Endodermal cell (in vitro differentiated cells): ENCODE results near the gene CPZ. TPM values are rescaled to one million over a fixed set of nuclear protein-coding genes. Genes with fewer than 3 reads are reported as not detected.

ENCODE experiments used
- DNase-seq: peaks from one replicate; pipeline ENCODE4 v3.0.0-alpha.2; 2017
- H3K27ac ChIP-seq: 2 replicates; pipeline ENCODE4 v1.5.1; 2013; ENCODE audit warnings: mild to moderate bottlenecking, low read depth, low read length, moderate library complexity
- H3K27me3 ChIP-seq: 2 replicates; pipeline ENCODE4 v1.6.1; 2013; ENCODE audit warnings: mild to moderate bottlenecking, low read length, moderate library complexity; ENCODE audit not compliant: insufficient read depth, control insufficient read depth, poor library complexity, severe bottlenecking
- H3K36me3 ChIP-seq: 2 replicates; pipeline ENCODE4 v1.7.0; 2013; ENCODE audit warnings: mild to moderate bottlenecking, low read length, moderate library complexity; ENCODE audit not compliant: control insufficient read depth, insufficient read depth
- H3K4me1 ChIP-seq: one replicate; pipeline ENCODE4 v1.7.0; 2013; ENCODE audit warnings: low read length; ENCODE audit not compliant: control insufficient read depth, insufficient read depth
- H3K4me3 ChIP-seq: 2 replicates; pipeline ENCODE4 v1.5.1; 2013; ENCODE audit warnings: mild to moderate bottlenecking, low read length, moderate library complexity
- H3K9ac ChIP-seq: 2 replicates; pipeline ENCODE4 v1.6.1; 2013; ENCODE audit warnings: mild to moderate bottlenecking, low read length, moderate library complexity; ENCODE audit not compliant: poor library complexity, severe bottlenecking; ENCODE audit errors: extremely low read depth
- H3K9me3 ChIP-seq: 2 replicates; pipeline ENCODE4 v1.6.1; 2013; ENCODE audit warnings: mild to moderate bottlenecking, low read length, moderate library complexity; ENCODE audit not compliant: control insufficient read depth
- H3K27ac Mint-ChIP-seq: 2 replicates; pipeline ENCODE4 v1.8.0; 2020; ENCODE audit warnings: mixed read lengths
- H3K27me3 Mint-ChIP-seq: 2 replicates; pipeline ENCODE4 v1.8.0; 2021; ENCODE audit warnings: mild to moderate bottlenecking, mixed read lengths; ENCODE audit not compliant: insufficient read depth
- H3K36me3 Mint-ChIP-seq: 2 replicates; pipeline ENCODE4 v1.8.0; 2020; ENCODE audit warnings: low read depth, mixed read lengths
- H3K4me1 Mint-ChIP-seq: 2 replicates; pipeline ENCODE4 v1.8.0; 2020; ENCODE audit warnings: mixed read lengths
- H3K4me3 Mint-ChIP-seq: 2 replicates; pipeline ENCODE4 v1.8.0; 2020; ENCODE audit warnings: mild to moderate bottlenecking, moderate library complexity, mixed read lengths
- H3K9me3 Mint-ChIP-seq: 2 replicates; pipeline ENCODE4 v1.8.0; 2020; ENCODE audit warnings: mild to moderate bottlenecking, mixed read lengths
- CTCF ChIP-seq: fragments of 200-600 bp; sonication (generic); conservative IDR thresholded peaks from 2 replicates; pipeline ENCODE4 v1.5.0; 2021; ENCODE audit warnings: antibody characterized with exemption, mild to moderate bottlenecking
- WGBS, 2 experiments: methylation state at CpG; one replicate each; pipeline versions ENCODE4 v1.1.5 to v1.1.7; 2013; ENCODE audit warnings: missing lambda C conversion rate in 2 of 2, mixed read lengths in 1 of 2; ENCODE audit not compliant: insufficient coverage in 1 of 2, insufficient read length in 1 of 2; 5-methylcytosine and 5-hydroxymethylcytosine counted together
- total RNA-seq, 2 donors: library from RNA; stranded (reverse); fragmentation: NEBNext Ultra II Directional in 1 of 2; extraction: Animal tissue kit (Norgen Biotek cat#: 25700) in 1 of 2; gene quantifications; 2 replicates in 1 of 2; 3 replicates in 1 of 2; pipeline ENCODE4 v1.2.1, GENCODE V29; 2021

Gene CPZ
- total RNA-seq, 2 donors from 2014 or later = 23.9 to 33.6 TPM

GRCh38 chr4:8648296-8648695 lies 55.7 kb downstream of the CPZ start:
- Mint-ChIP-seq H3K36me3 (no peaks in the 10 kb centered on the region), H3K4me1 (peaks cover 8% of the 10 kb centered on the region), H3K27me3 (peaks cover 28% of the 10 kb centered on the region), H3K9me3 (no peaks in the 10 kb centered on the region), H3K27ac (no peak overlapping the region), H3K4me3 (no peak overlapping the region)
- DNase-seq = no peak
- Histone ChIP-seq H3K36me3 (no peaks in the 10 kb centered on the region), H3K9ac (no peak overlapping the region), H3K27ac (no peak overlapping the region), H3K27me3 (no peaks in the 10 kb centered on the region), H3K4me3 (no peak overlapping the region), H3K9me3 (no peaks in the 10 kb centered on the region), H3K4me1 (no peaks in the 10 kb centered on the region)
- no peak for TF ChIP-seq CTCF
- 96 to 98% methylated on average over 5 to 6 of the region's 6 CpGs for WGBS, 2 experiments

GRCh38 chr4:8648816-8649630 lies 56.5 kb downstream of the CPZ start:
- H3K9me3 ChIP-seq = no peaks in the 10 kb centered on the region
- H3K27me3 Mint-ChIP-seq = peaks cover 26% of the 10 kb centered on the region
- H3K4me3 ChIP-seq = no peak overlapping the region
- TF ChIP-seq CTCF = no peak
- H3K27ac ChIP-seq = no peak overlapping the region
- peaks cover 5% of the 10 kb centered on the region for H3K4me1 Mint-ChIP-seq
- no peaks in the 10 kb centered on the region for H3K4me1 ChIP-seq
- no peak overlapping the region for H3K4me3 Mint-ChIP-seq
- H3K27ac Mint-ChIP-seq = no peak overlapping the region
- H3K36me3 Mint-ChIP-seq = no peaks in the 10 kb centered on the region
- no peak overlapping the region for H3K9ac ChIP-seq
- H3K27me3 ChIP-seq = no peaks in the 10 kb centered on the region
- DNase-seq = peak; percentile 42
- no peaks in the 10 kb centered on the region for H3K9me3 Mint-ChIP-seq
- no peaks in the 10 kb centered on the region for H3K36me3 ChIP-seq
- 84 to 86% methylated on average over 17 to 23 of the region's 23 CpGs for WGBS, 2 experiments

- Mint-ChIP-seq H3K4me1 (peaks cover 5% of the 10 kb centered on the region), H3K9me3 (peaks cover 5% of the 10 kb centered on the region), H3K27me3 (peaks cover 23% of the 10 kb centered on the region), H3K27ac (no peak overlapping the region), H3K36me3 (no peaks in the 10 kb centered on the region), H3K4me3 (no peak overlapping the region)
- Histone ChIP-seq H3K27ac (no peak overlapping the region), H3K36me3 (no peaks in the 10 kb centered on the region), H3K27me3 (no peaks in the 10 kb centered on the region), H3K4me3 (no peak overlapping the region), H3K9me3 (no peaks in the 10 kb centered on the region), H3K4me1 (no peaks in the 10 kb centered on the region), H3K9ac (no peak overlapping the region)
- no peak for TF ChIP-seq CTCF
- DNase-seq = peak; percentile 49
- WGBS, 2 experiments = 81 to 82% methylated on average over 18 to 33 of the region's 33 CpGs
Measured at GRCh38 chr4:8649631-8650361, 57.2 kb downstream of the CPZ start.
